ENCODE measurements around the gene ALKBH5. TPM values are rescaled to one million over a fixed set of nuclear protein-coding genes. Genes with fewer than 3 reads are reported as not detected.
A peak's percentile ranks its signal among the peaks of the same experiment; 100 is the strongest.

ALKBH5 gene
- total RNA-seq, 1 experiment from 2014 or later: 94.5 TPM

DNA sequence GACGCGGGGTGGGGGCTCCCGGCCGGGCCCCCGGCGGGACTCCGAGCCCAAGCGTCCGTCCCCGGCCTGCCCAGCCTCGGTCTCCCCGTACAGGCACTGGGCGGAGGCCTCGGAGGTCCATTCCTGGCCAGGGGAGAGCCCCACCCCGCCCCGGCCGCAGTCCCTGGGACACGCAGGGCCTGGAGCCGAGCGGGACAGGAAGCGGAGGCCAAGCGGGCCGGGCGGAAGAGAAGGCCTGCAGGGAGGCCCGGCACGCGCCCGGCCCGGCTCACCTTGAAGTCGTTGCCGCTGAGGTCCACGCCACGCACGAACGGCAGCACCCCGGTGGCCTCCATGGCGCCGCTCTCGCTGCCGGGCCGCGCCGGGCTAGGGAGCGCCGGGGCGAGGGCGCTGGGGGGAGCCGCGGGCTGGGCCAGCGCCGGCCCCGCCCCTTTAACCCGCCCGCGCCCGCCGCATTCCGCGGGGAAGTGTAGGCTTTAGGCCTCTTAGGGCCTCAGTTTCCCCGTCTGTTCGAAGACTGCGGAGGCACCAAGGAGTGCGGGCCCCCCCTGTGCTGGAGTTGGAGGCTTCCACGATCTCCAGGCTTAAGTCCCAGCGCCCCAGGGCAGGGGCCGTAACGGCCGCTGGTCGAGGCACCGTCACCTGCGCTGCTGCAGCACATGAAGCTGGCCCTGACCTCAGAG, 74.9 kb downstream of the ALKBH5 start, which contains the start of gene FLII:
FLII (minus strand) TSS at position 383 of the 683 bp plus-strand sequence; CDS start at position 335, 48 bp downstream.
- Histone ChIP-seq H3K27ac (ENCODE audit: low read length) (peak within 1 kb of the TSS; percentile 86), H3K36me3 (ENCODE audit: control insufficient read depth, insufficient read depth, low read length) (peaks cover 3% of the 10 kb centered on the region; the same call in 1 of the 2 replicates), H3K9me3 (ENCODE audit: control insufficient read depth, insufficient read depth, low read depth, low read length) (no peaks in the 10 kb centered on the region), H3K27me3 (ENCODE audit: control insufficient read depth, insufficient read depth, low read length) (no peaks in the 10 kb centered on the region), H3K4me3 (ENCODE audit: low read depth in 2 of 2, low read length in 2 of 2) (peak within 1 kb of the TSS; percentile 79 to 88), H3K4me1 (ENCODE audit: control insufficient read depth, insufficient read depth, low read length) (peaks cover 13% of the 10 kb centered on the region)
- TF ChIP-seq, protein P1, sequence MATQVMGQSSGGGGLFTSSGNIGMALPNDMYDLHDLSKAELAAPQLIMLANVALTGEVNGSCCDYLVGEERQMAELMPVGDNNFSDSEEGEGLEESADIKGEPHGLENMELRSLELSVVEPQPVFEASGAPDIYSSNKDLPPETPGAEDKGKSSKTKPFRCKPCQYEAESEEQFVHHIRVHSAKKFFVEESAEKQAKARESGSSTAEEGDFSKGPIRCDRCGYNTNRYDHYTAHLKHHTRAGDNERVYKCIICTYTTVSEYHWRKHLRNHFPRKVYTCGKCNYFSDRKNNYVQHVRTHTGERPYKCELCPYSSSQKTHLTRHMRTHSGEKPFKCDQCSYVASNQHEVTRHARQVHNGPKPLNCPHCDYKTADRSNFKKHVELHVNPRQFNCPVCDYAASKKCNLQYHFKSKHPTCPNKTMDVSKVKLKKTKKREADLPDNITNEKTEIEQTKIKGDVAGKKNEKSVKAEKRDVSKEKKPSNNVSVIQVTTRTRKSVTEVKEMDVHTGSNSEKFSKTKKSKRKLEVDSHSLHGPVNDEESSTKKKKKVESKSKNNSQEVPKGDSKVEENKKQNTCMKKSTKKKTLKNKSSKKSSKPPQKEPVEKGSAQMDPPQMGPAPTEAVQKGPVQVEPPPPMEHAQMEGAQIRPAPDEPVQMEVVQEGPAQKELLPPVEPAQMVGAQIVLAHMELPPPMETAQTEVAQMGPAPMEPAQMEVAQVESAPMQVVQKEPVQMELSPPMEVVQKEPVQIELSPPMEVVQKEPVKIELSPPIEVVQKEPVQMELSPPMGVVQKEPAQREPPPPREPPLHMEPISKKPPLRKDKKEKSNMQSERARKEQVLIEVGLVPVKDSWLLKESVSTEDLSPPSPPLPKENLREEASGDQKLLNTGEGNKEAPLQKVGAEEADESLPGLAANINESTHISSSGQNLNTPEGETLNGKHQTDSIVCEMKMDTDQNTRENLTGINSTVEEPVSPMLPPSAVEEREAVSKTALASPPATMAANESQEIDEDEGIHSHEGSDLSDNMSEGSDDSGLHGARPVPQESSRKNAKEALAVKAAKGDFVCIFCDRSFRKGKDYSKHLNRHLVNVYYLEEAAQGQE (IDR thresholded peaks at IDR 0.05; ENCODE audit: insufficient read depth in 1 of 2, low read depth in 2 of 2, low read length in 1 of 2): no peak
- TF ChIP-seq POLR2AphosphoS5 (IDR thresholded peaks at IDR 0.05; ENCODE audit: low read depth, low read length) (no peak; the same call in 1 of the 2 replicates), SIN3A (IDR thresholded peaks at IDR 0.05; ENCODE audit: borderline replicate concordance, insufficient read depth, low read depth, low read length) (peak; percentile 67; the same call in 1 of the 2 replicates)
- CTCF ChIA-PET: interaction anchor here (0.6 kb wide), 1 partner anchor 492 kb away, joined by 3 read pairs; no protein-coding TSS in a partner anchor
- BruUV-seq (replicated peaks): no TSS peak
- DNase-seq (ENCODE audit: low read depth, low spot score) (no peak), ATAC-seq (peak; percentile 72)
- POLR2A ChIA-PET: no interaction called here
- intact Hi-C loops (cut with micrococcal nuclease; ENCODE audit: unreplicated experiment) (no loop called here), in situ Hi-C loops (cut with HindIII; ENCODE audit: low pct_unique_long_range_greater_than_20kb, low sequenced_read_pairs) (no loop called here)

Other genes with a start within 250 kb of the ALKBH5 start
- 45.2 TPM for gene TOM1L2, start 211.4 kb upstream of the ALKBH5 start, total RNA-seq (2021; ENCODE audit: unreplicated experiment)
- 3.6 TPM for gene DRC3, start 211.0 kb upstream of the ALKBH5 start, total RNA-seq (2021; ENCODE audit: unreplicated experiment)
- gene ATPAF2, start 144.7 kb upstream of the ALKBH5 start, total RNA-seq (2021; ENCODE audit: unreplicated experiment): 22.3 TPM
- 11.1 TPM for gene GID4, start 144.4 kb upstream of the ALKBH5 start, total RNA-seq (2021; ENCODE audit: unreplicated experiment)
- 42.0 TPM for gene DRG2, start 95.9 kb upstream of the ALKBH5 start, total RNA-seq (2021; ENCODE audit: unreplicated experiment)
- gene MYO15A, start 75.1 kb upstream of the ALKBH5 start, total RNA-seq (2021; ENCODE audit: unreplicated experiment): 0.36 TPM
- 18.4 TPM for gene LLGL1, start 41.8 kb downstream of the ALKBH5 start, total RNA-seq (2021; ENCODE audit: unreplicated experiment)
- 207 TPM for gene FLII, start 74.9 kb downstream of the ALKBH5 start, total RNA-seq (2021; ENCODE audit: unreplicated experiment)
- 11.2 TPM for gene MIEF2, start 76.8 kb downstream of the ALKBH5 start, total RNA-seq (2021; ENCODE audit: unreplicated experiment)
- gene TOP3A, start 131.2 kb downstream of the ALKBH5 start, total RNA-seq (2021; ENCODE audit: unreplicated experiment): 49.3 TPM
- 24.9 TPM for gene SMCR8, start 131.5 kb downstream of the ALKBH5 start, total RNA-seq (2021; ENCODE audit: unreplicated experiment)
- 21.7 TPM for gene SHMT1, start 179.7 kb downstream of the ALKBH5 start, total RNA-seq (2021; ENCODE audit: unreplicated experiment)
- not detected for gene EVPLL, start 193.9 kb downstream of the ALKBH5 start, total RNA-seq (2021; ENCODE audit: unreplicated experiment)